HG03039 (cell line): Measurements from ENCODE around the gene SLC6A20.

Experiments
- ATAC-seq: cut with Tn5 transposase; IDR thresholded peaks from one replicate; pipeline ENCODE4 v1.9.1; 2021; ENCODE audit warnings: mild to moderate bottlenecking, moderate library complexity; ENCODE audit not compliant: unreplicated experiment

The SLC6A20 gene

GRCh38 chr3:45781271-45781670 is 15.1 kb downstream of the SLC6A20 start:
- ATAC-seq: no peak

GRCh38 chr3:45779746-45780735 is 16.3 kb downstream of the SLC6A20 start:
- no peak for ATAC-seq

- ATAC-seq: no peak
These were observed 17.6 kb downstream of the SLC6A20 start for GRCh38 chr3:45778761-45779201.

GRCh38 chr3:45777746-45778386 is 18.5 kb downstream of the SLC6A20 start:
- no peak for ATAC-seq

GRCh38 chr3:45777111-45777745 is 19.1 kb downstream of the SLC6A20 start:
- no peak for ATAC-seq

GRCh38 chr3:45776611-45777010 is 19.7 kb downstream of the SLC6A20 start:
- no peak for ATAC-seq

GRCh38 chr3:45776301-45776595 is 20.1 kb downstream of the SLC6A20 start:
- ATAC-seq: no peak

- ATAC-seq: no peak
These were observed 20.6 kb downstream of the SLC6A20 start for GRCh38 chr3:45775571-45776300.

- no peak for ATAC-seq
These were observed 21.5 kb downstream of the SLC6A20 start for GRCh38 chr3:45774581-45775521.

GRCh38 chr3:45773714-45774449 is 22.5 kb downstream of the SLC6A20 start:
- no peak for ATAC-seq

- no peak for ATAC-seq
These were observed 23.3 kb downstream of the SLC6A20 start for GRCh38 chr3:45773072-45773471.

GRCh38 chr3:45772341-45773035 is 23.8 kb downstream of the SLC6A20 start:
- ATAC-seq: no peak

- ATAC-seq: no peak
These were observed 24.5 kb downstream of the SLC6A20 start for GRCh38 chr3:45771831-45772230.

- no peak for ATAC-seq
These were observed 25.1 kb downstream of the SLC6A20 start for GRCh38 chr3:45771166-45771775.

GRCh38 chr3:45765958-45766357 is 30.4 kb downstream of the SLC6A20 start:
- ATAC-seq: no peak

- ATAC-seq: no peak
These were observed 31.0 kb downstream of the SLC6A20 start for GRCh38 chr3:45765266-45765851.

- ATAC-seq: no peak
These were observed 33.0 kb downstream of the SLC6A20 start for GRCh38 chr3:45763303-45763675.
